Stimulated activated naive B cell treated with anti-CD40 and anti-IgM and Interleukin-4, amounts not matched to agents 10 μg/mL and 1 μg/mL and 100 μg/mL, for 72 hours (primary cell): ENCODE measurements around the gene DACT1.

Source experiments
- ATAC-seq, 2 donors: fragments of 150-1000 bp; cut with Tn5 transposase; replicated peaks; 2 replicates each; pipeline ENCODE4 v1.10.0; 2021; ENCODE audit warnings: moderate library complexity in 1 of 2
- DNase-seq: peaks from one replicate; pipeline ENCODE4 v3.0.0; 2021
- H3K27ac Mint-ChIP-seq: one replicate; pipeline ENCODE4 v1.8.0; 2022; ENCODE audit warnings: mild to moderate bottlenecking, mixed read lengths
- H3K27me3 Mint-ChIP-seq, 2 donors: one replicate each; pipeline ENCODE4 v1.8.0; 2022; ENCODE audit warnings: mixed read lengths in 2 of 2
- H3K36me3 Mint-ChIP-seq, 2 donors: one replicate each; pipeline ENCODE4 v1.8.0; 2022; ENCODE audit warnings: mixed read lengths in 2 of 2, mild to moderate bottlenecking in 1 of 2
- H3K4me1 Mint-ChIP-seq, 2 donors: one replicate each; pipeline ENCODE4 v1.8.0; 2022; ENCODE audit warnings: mixed read lengths in 2 of 2, mild to moderate bottlenecking in 1 of 2
- H3K4me3 Mint-ChIP-seq, 2 donors: one replicate each; pipeline ENCODE4 v1.8.0; 2022; ENCODE audit warnings: mild to moderate bottlenecking in 2 of 2, mixed read lengths in 2 of 2, moderate library complexity in 1 of 2
- H3K9me3 Mint-ChIP-seq, 2 donors: one replicate each; pipeline ENCODE4 v1.8.0; 2022; ENCODE audit warnings: mixed read lengths in 2 of 2, mild to moderate bottlenecking in 1 of 2

Gene DACT1

GRCh38 chr14:58628406-58628805 lies 9.4 kb upstream of the DACT1 start:
- no peaks in the 10 kb centered on the region for H3K27me3 Mint-ChIP-seq
- no peaks in the 10 kb centered on the region for H3K9me3 Mint-ChIP-seq
- no peak overlapping the region for H3K4me3 Mint-ChIP-seq
- no peak for ATAC-seq
- peaks cover 4 to 12% of the 10 kb centered on the region in 2 donors for H3K4me1 Mint-ChIP-seq
- H3K36me3 Mint-ChIP-seq, result no peaks in the 10 kb centered on the region
- no peak for DNase-seq
- H3K27ac Mint-ChIP-seq, result no peak overlapping the region

- DNase-seq (no peak), ATAC-seq (peak; percentile 45 to 47)
- no peaks in the 10 kb centered on the region for H3K27me3 Mint-ChIP-seq
- no peaks in the 10 kb centered on the region for H3K36me3 Mint-ChIP-seq
- H3K4me3 Mint-ChIP-seq, result no peak overlapping the region
- H3K9me3 Mint-ChIP-seq, result no peaks in the 10 kb centered on the region
- H3K4me1 Mint-ChIP-seq, result peaks cover 4 to 16% of the 10 kb centered on the region in 2 donors
- H3K27ac Mint-ChIP-seq, result no peak overlapping the region
These were observed 8.5 kb upstream of the DACT1 start for GRCh38 chr14:58629281-58629680.

DNA sequence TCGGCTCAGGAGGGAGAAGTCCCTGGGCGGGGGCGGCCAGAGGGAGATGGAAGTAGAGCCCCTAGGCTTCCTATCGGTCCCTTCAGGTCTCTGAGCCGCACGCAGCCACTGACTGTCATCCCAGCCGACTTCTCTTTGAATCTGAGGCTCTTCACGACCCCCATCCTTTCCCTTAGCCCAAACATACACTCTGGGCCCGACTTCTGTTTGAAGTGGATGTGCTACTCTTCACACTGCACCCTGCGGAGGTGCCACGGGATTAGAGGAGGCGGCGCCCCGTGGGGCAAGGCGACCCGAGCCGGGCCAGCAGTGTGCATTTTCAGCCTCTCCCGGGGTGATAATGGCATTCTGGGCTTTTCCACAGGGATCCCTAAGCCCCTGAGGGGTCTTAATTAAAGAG lies 6.0 kb upstream of the DACT1 start:
- Mint-ChIP-seq H3K4me3 (no peak overlapping the region), H3K36me3 (no peaks in the 10 kb centered on the region), H3K4me1 (peaks cover 17 to 32% of the 10 kb centered on the region in 2 donors), H3K27ac (no peak overlapping the region), H3K9me3 (no peaks in the 10 kb centered on the region), H3K27me3 (no peaks in the 10 kb centered on the region)
- DNase-seq (no peak), ATAC-seq (no peak)

GRCh38 chr14:58633831-58634230 lies 3.9 kb upstream of the DACT1 start:
- Mint-ChIP-seq H3K9me3 (no peaks in the 10 kb centered on the region), H3K4me3 (no peak overlapping the region)

GRCh38 chr14:58634406-58635090 lies 3.2 kb upstream of the DACT1 start:
- peak overlapping the region; percentile 46 to 58 for H3K4me3 Mint-ChIP-seq
- no peaks in the 10 kb centered on the region for H3K9me3 Mint-ChIP-seq
- no peak for ATAC-seq
- no peak for DNase-seq
- peak overlapping the region; percentile 77 for H3K27ac Mint-ChIP-seq
- H3K4me1 Mint-ChIP-seq, result peaks cover 25 to 45% of the 10 kb centered on the region in 2 donors
- no peaks in the 10 kb centered on the region for H3K36me3 Mint-ChIP-seq
- no peaks in the 10 kb centered on the region for H3K27me3 Mint-ChIP-seq

More at GRCh38 chr14:58633831-58634230, 3.9 kb upstream of the DACT1 start:
- DNase-seq (no peak), ATAC-seq (no peak)
- Mint-ChIP-seq H3K27me3 (no peaks in the 10 kb centered on the region), H3K36me3 (no peaks in the 10 kb centered on the region), H3K4me1 (peaks cover 23 to 44% of the 10 kb centered on the region in 2 donors), H3K27ac (no peak overlapping the region)

DNA sequence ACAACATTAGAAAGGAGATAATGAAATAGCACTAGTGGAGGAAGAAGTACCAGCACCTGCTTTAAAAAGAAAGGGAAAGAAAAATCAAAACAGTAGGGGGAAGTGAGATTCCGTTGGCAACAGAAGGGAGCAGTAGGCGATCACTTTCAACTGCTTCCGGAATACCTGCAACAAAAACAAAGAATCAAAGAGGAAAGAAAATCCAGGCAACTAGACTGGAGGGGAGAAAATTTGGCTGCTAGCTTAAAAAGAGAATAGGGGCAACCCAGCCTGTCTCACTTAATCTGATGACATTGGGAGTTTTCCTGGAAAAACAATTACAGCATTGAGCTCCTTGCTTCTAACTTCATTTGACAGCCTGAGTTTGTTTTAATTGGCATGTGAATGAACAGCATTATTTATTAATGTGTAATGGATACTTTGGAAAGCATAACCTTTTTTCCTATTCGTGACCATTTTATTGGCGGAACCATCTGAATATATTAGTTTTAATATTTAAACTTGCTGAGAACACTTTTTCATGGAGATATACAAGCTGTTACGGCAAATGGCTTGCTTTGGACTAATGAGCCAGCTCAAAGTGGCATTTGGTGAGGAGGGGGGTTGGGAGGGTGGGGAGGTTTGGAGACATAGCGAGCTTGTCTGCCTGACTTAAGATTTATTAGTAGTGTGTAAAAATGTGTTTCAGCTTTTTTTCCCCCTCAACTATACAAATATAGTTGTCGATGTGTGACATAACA lies 2.5 kb upstream of the DACT1 start:
- Mint-ChIP-seq H3K4me3 (peak overlapping the region; percentile 46 to 58), H3K36me3 (no peaks in the 10 kb centered on the region), H3K4me1 (peaks cover 25 to 48% of the 10 kb centered on the region in 2 donors), H3K27ac (peak overlapping the region; percentile 77), H3K9me3 (no peaks in the 10 kb centered on the region), H3K27me3 (no peaks in the 10 kb centered on the region)
- ATAC-seq, result peak; percentile 30 to 40
- no peak for DNase-seq

DNA sequence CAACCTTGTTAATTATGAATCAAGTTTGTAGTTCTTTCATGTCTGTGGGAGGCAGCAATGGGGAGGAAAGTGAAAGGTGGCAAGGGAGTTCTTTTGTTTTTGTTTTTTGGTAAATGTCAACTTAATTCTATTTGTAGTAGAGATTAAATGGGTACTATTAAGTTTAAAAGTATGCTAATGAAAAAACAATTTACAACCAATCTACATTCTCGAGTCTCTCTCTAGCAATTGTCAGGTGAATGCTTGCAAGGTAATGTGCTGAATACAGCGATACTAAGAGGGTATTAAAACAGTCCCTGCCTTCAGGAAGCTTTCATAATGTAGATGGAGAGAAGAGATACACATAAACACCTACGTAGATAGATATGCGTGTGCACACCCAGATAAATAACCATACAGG lies 1.6 kb upstream of the DACT1 start:
- DNase-seq (no peak), ATAC-seq (no peak)
- H3K36me3 Mint-ChIP-seq, result peaks cover 0 to 3% of the 10 kb centered on the region in 2 donors
- H3K4me1 Mint-ChIP-seq, result peaks cover 25 to 48% of the 10 kb centered on the region in 2 donors
- no peak overlapping the region for H3K4me3 Mint-ChIP-seq
- H3K27ac Mint-ChIP-seq, result no peak overlapping the region
- no peaks in the 10 kb centered on the region for H3K27me3 Mint-ChIP-seq
- H3K9me3 Mint-ChIP-seq, result no peaks in the 10 kb centered on the region

GRCh38 chr14:58637040-58637390 lies 747 bp upstream of the DACT1 start:
- no peaks in the 10 kb centered on the region for H3K27me3 Mint-ChIP-seq
- peaks cover 3 to 4% of the 10 kb centered on the region in 2 donors for H3K36me3 Mint-ChIP-seq
- DNase-seq (no peak), ATAC-seq (peak; percentile 5 to 10)
- peaks cover 25 to 48% of the 10 kb centered on the region in 2 donors for H3K4me1 Mint-ChIP-seq
- H3K4me3 Mint-ChIP-seq, result peak overlapping the region; percentile 98 to 99
- H3K9me3 Mint-ChIP-seq, result no peaks in the 10 kb centered on the region
- peak overlapping the region; percentile 97 for H3K27ac Mint-ChIP-seq

- Mint-ChIP-seq H3K4me3 (peak overlapping the region; percentile 86 to 88), H3K27ac (peak overlapping the region; percentile 87), H3K36me3 (peaks cover 3 to 5% of the 10 kb centered on the region in 2 donors), H3K4me1 (peaks cover 25 to 48% of the 10 kb centered on the region in 2 donors), H3K9me3 (no peaks in the 10 kb centered on the region), H3K27me3 (no peaks in the 10 kb centered on the region)
- DNase-seq (peak; percentile 23), ATAC-seq (peak; percentile 38 to 43)
These were observed 752 bp downstream of the DACT1 start for GRCh38 chr14:58638231-58639197.

- H3K9me3 Mint-ChIP-seq, result no peaks in the 10 kb centered on the region
- peak overlapping the region; percentile 86 to 88 for H3K4me3 Mint-ChIP-seq
- H3K36me3 Mint-ChIP-seq, result peaks cover 3 to 8% of the 10 kb centered on the region in 2 donors
- H3K27me3 Mint-ChIP-seq, result no peaks in the 10 kb centered on the region
- H3K4me1 Mint-ChIP-seq, result peaks cover 25 to 45% of the 10 kb centered on the region in 2 donors
- ATAC-seq (no peak), DNase-seq (no peak)
- no peak overlapping the region for H3K27ac Mint-ChIP-seq
These were observed 1.4 kb downstream of the DACT1 start for GRCh38 chr14:58639198-58639565.

DNA sequence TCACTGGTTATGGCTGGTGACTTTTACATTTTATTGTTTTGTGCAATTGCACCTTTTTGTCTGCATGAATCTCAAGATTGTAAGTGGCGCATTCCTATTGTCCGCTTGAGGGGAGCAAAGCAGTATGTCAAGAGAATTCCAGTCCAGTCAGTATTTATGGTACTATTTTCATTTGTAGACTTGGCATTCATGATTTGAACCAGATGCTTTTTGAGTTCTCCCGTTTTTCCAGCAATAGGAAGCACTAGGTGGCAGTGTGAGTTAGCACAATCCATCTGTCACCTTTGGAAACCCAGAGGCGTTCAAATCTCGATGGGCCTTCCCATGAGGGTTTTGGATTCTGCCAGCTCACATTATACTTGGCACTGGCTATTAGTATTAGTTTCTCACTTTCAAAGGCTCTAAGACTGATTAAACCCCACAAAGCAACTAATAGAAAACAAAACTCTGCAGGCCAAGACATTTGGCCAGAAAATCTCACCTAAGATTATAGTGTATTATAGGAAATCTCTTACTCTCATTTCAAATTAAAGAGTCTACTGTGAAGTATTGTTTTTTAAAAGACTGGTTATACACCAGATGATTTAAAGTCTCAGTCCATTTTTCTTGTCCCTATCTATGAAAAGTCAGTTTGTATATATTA lies 2.2 kb downstream of the DACT1 start:
- Mint-ChIP-seq H3K27me3 (no peaks in the 10 kb centered on the region), H3K4me1 (peaks cover 21 to 37% of the 10 kb centered on the region in 2 donors), H3K27ac (no peak overlapping the region), H3K36me3 (peaks cover 3 to 8% of the 10 kb centered on the region in 2 donors), H3K4me3 (peak overlapping the region; percentile 86 to 88), H3K9me3 (no peaks in the 10 kb centered on the region)
- DNase-seq, result no peak
- ATAC-seq, result no peak

DNA sequence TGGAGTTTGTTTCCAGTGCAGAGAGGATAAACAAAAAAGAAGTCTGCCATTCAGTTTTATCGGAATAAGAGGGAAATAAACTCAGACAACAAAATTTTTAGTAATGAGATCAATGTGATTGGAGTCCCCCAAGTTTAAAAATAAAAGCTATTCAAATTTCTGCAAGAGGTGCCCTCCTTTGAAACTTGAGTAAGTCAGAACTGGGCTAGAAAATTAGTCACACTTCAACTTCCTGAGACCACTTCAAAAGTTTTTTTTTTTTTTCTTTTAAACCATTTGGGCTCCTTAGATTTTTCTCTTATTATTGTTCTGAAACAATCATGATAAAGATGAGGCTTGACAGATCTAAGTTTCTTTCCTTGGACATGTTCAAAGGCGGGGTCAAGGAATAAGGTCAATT lies 3.2 kb downstream of the DACT1 start:
- Mint-ChIP-seq H3K27me3 (no peaks in the 10 kb centered on the region), H3K9me3 (no peaks in the 10 kb centered on the region), H3K4me1 (peaks cover 16 to 30% of the 10 kb centered on the region in 2 donors), H3K4me3 (no peak overlapping the region), H3K36me3 (peaks cover 3 to 14% of the 10 kb centered on the region in 2 donors), H3K27ac (no peak overlapping the region)
- ATAC-seq (no peak), DNase-seq (no peak)

- H3K27ac Mint-ChIP-seq, result no peak overlapping the region
- peaks cover 13 to 25% of the 10 kb centered on the region in 2 donors for H3K4me1 Mint-ChIP-seq
- no peak for DNase-seq
- H3K27me3 Mint-ChIP-seq, result no peaks in the 10 kb centered on the region
- no peak overlapping the region for H3K4me3 Mint-ChIP-seq
- H3K36me3 Mint-ChIP-seq, result peaks cover 3 to 14% of the 10 kb centered on the region in 2 donors
- ATAC-seq, result no peak
- H3K9me3 Mint-ChIP-seq, result no peaks in the 10 kb centered on the region
These were observed 3.7 kb downstream of the DACT1 start for GRCh38 chr14:58641509-58641908.

DNA sequence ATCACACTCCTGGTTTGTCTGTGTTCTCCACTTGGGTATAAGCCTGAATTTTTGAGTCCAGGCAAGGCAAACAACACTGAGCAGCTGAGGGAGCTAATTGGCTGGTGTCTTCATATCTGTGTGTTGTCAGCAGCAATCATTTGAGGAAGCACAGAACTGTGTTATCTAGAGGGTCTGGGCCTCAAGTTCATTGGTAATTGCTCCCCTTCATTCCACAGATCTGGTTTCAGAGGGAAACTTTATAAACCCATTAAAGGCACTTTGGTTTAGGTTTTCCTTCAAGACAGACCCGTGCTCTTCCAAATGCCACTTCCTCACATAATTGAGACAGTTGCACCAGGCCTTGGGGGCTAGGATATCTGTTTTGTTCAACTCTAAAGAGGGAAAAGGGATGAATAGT lies 5.6 kb downstream of the DACT1 start:
- no peaks in the 10 kb centered on the region for H3K9me3 Mint-ChIP-seq
- no peak overlapping the region for H3K4me3 Mint-ChIP-seq
- no peaks in the 10 kb centered on the region for H3K27me3 Mint-ChIP-seq
- no peak overlapping the region for H3K27ac Mint-ChIP-seq
- ATAC-seq, result no peak
- DNase-seq, result no peak
- peaks cover 5 to 18% of the 10 kb centered on the region in 2 donors for H3K36me3 Mint-ChIP-seq
- H3K4me1 Mint-ChIP-seq, result peaks cover 10 to 15% of the 10 kb centered on the region in 2 donors
